AG04449 (cell line): ENCODE data around the gene NDUFV2.

Experiments used
- CTCF ChIA-PET: fragments of 350-600 bp; formaldehyde crosslinking; extraction: SDS; loops from one replicate; lab custom pipeline; 2021; ENCODE audit warnings: antibody characterized with exemption; lab: Yijun Ruan, JAX
- POLR2A ChIA-PET: fragments of 400-600, 350-600 bp; formaldehyde crosslinking; extraction: SDS; loops from one replicate; lab custom pipeline; 2020; ENCODE audit warnings: antibody characterized with exemption, inconsistent platforms; lab: Yijun Ruan, JAX
- DNase-seq: peaks from one replicate; pipeline ENCODE4 v3.0.0-alpha.2; 2010; ENCODE audit warnings: low read depth, low spot score
- H3K4me3 ChIP-seq: 2 replicates; pipeline ENCODE4 v1.5.1; 2011; ENCODE audit warnings: low read depth, mild to moderate bottlenecking, control low read depth, low read length
- CTCF ChIP-seq: IDR thresholded peaks from one replicate; pipeline ENCODE4 v1.5.1; 2011; ENCODE audit warnings: mild to moderate bottlenecking, moderate library complexity, low read length, control low read depth, inconsistent platforms; ENCODE audit not compliant: insufficient read depth; ENCODE audit errors: missing control alignments

Gene NDUFV2

GRCh38 chr18:9102508-9103375 lies at the start of gene NDUFV2:
Gene NDUFV2 (plus strand): TSS chr18:9102699. CDS start chr18:9102744, 45 bp downstream.
- POLR2A ChIA-PET = interaction anchor here (0.6 to 1.9 kb wide), 3 partner anchors 8 to 263 kb away, joined by 3 to 5 read pairs (median 4); no protein-coding TSS in a partner anchor
- TF ChIP-seq CTCF = no peak
- H3K4me3 ChIP-seq = peak within 1 kb of the TSS; percentile 73
- peak; percentile 41 for DNase-seq
- CTCF ChIA-PET = interaction anchor here (0.9 to 2.1 kb wide), 8 partner anchors 12 to 39 kb away, joined by 3 to 5 read pairs (median 4); no protein-coding TSS in a partner anchor

GRCh38 chr18:9053814-9054213 lies 48.7 kb upstream of the NDUFV2 start:
- DNase-seq = no peak
- CTCF ChIA-PET = interaction anchor here (0.9 to 5.9 kb wide), 5 partner anchors 15 to 399 kb away, joined by 3 to 31 read pairs (median 3); no protein-coding TSS in a partner anchor
- POLR2A ChIA-PET = no interaction called here
- no peak for TF ChIP-seq CTCF
- H3K4me3 ChIP-seq = no peak overlapping the region

- ChIA-PET POLR2A (no interaction called here), CTCF (interaction anchor here (1.0 to 5.9 kb wide), 8 partner anchors 15 to 400 kb away, joined by 3 to 31 read pairs (median 3); no protein-coding TSS in a partner anchor)
- H3K4me3 ChIP-seq = no peak overlapping the region
- peak; percentile 42 for DNase-seq
- no peak for TF ChIP-seq CTCF
These were observed 47.3 kb upstream of the NDUFV2 start for GRCh38 chr18:9055185-9055584.

GRCh38 chr18:9055626-9056025 lies 46.9 kb upstream of the NDUFV2 start:
- POLR2A ChIA-PET = no interaction called here
- TF ChIP-seq CTCF = no peak
- CTCF ChIA-PET = interaction anchor here (1.0 to 5.9 kb wide), 6 partner anchors 14 to 401 kb away, joined by 3 to 31 read pairs (median 3); no protein-coding TSS in a partner anchor
- DNase-seq = no peak
- no peak overlapping the region for H3K4me3 ChIP-seq

GRCh38 chr18:9057646-9058045 lies 44.9 kb upstream of the NDUFV2 start:
- ChIA-PET POLR2A (no interaction called here), CTCF (interaction anchor here (0.7 to 5.9 kb wide), 8 partner anchors 10 to 403 kb away, joined by 3 to 31 read pairs (median 6); no protein-coding TSS in a partner anchor)
- no peak for DNase-seq
- no peak overlapping the region for H3K4me3 ChIP-seq
- no peak for TF ChIP-seq CTCF

- no peak for TF ChIP-seq CTCF
- ChIA-PET CTCF (interaction anchor here (0.7 to 1.9 kb wide), 6 partner anchors 10 to 369 kb away, joined by 3 to 8 read pairs (median 4); no protein-coding TSS in a partner anchor), POLR2A (no interaction called here)
- no peak overlapping the region for H3K4me3 ChIP-seq
- no peak for DNase-seq
These were observed 44.1 kb upstream of the NDUFV2 start for GRCh38 chr18:9058406-9058805.
